Measurements from ENCODE around the gene FGF14. TPM values are rescaled to one million over a fixed set of nuclear protein-coding genes. Genes with fewer than 3 reads are reported as not detected.

Gene FGF14
- total RNA-seq, 2 experiments from 2014 or later: not detected

DNA sequence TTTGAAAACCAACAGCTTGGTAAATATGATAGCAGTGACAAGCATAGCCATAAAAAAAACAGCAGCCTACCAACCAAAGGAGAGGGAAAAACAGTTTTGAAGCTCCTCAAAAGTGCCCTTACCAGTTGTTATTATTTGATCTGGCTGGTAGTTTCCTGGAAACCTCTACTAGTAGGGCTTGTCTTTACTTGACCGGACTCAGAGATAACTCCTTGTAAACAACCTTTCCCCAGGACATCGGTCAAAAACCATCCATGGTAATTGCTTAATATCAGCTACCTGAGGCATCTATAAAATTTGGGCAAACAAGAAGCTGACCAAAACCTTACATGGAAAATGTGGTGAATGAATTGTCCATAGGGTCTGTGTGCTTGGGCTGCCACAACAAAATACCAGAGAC lies 210.9 kb downstream of the FGF14 start:
- ChIA-PET POLR2A (no interaction called here), CTCF (ENCODE audit: unreplicated experiment) (no interaction called here)
- intact Hi-C loops (cut with micrococcal nuclease; ENCODE audit: unreplicated experiment): no loop called here
- TF ChIP-seq, protein P1, sequence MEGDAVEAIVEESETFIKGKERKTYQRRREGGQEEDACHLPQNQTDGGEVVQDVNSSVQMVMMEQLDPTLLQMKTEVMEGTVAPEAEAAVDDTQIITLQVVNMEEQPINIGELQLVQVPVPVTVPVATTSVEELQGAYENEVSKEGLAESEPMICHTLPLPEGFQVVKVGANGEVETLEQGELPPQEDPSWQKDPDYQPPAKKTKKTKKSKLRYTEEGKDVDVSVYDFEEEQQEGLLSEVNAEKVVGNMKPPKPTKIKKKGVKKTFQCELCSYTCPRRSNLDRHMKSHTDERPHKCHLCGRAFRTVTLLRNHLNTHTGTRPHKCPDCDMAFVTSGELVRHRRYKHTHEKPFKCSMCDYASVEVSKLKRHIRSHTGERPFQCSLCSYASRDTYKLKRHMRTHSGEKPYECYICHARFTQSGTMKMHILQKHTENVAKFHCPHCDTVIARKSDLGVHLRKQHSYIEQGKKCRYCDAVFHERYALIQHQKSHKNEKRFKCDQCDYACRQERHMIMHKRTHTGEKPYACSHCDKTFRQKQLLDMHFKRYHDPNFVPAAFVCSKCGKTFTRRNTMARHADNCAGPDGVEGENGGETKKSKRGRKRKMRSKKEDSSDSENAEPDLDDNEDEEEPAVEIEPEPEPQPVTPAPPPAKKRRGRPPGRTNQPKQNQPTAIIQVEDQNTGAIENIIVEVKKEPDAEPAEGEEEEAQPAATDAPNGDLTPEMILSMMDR (conservative IDR thresholded peaks at IDR 0.05; ENCODE audit: low read length): no peak
- no peak for TF ChIP-seq EZH2phosphoT487 (IDR thresholded peaks at IDR 0.05; ENCODE audit: borderline replicate concordance, low read depth, low read length)
- Histone ChIP-seq H3K27ac (ENCODE audit: low read depth, low read length, poor library complexity, severe bottlenecking) (no peak overlapping the region), H2AFZ (ENCODE audit: low read length) (no peak overlapping the region), H3K9me3 (ENCODE audit: low read length) (no peaks in the 10 kb centered on the region), H3K4me2 (ENCODE audit: low read length) (no peak overlapping the region), H3K79me2 (ENCODE audit: insufficient read depth, low read depth, low read length) (no peaks in the 10 kb centered on the region), H3K9me2 (ENCODE audit: insufficient read depth, low read length) (no peaks in the 10 kb centered on the region), H3K36me3 (ENCODE audit: insufficient read depth, low read length) (no peaks in the 10 kb centered on the region), H3K4me3 (ENCODE audit: low read depth, low read length, poor library complexity, severe bottlenecking) (no peak overlapping the region), H3K4me1 (ENCODE audit: insufficient read depth, low read length, poor library complexity, severe bottlenecking) (no peaks in the 10 kb centered on the region), H4K20me1 (ENCODE audit: insufficient read depth, low read length) (no peaks in the 10 kb centered on the region)
- DNase-seq (ENCODE audit: low spot score): no peak
- no TSS peak for BruUV-seq (replicated peaks)

DNA sequence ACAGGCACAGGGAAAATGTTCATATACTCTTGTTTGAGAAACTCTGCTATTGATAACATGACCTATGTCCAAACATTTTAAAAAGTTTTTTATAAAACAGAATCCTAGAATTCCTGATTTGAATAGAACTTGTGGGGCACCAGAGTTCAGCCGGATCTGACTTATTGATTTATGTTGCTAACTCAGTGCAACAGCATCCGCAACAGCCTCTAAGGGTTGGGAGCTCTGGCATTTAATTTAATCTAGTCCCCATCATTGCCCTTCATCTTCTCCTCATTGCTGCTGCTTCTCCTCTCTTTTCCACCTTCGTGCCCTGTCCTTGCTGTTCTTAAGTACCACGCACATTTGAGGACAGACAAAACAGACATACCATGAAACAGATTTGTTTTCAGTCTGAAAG lies 214.5 kb downstream of the FGF14 start:
- Histone ChIP-seq H3K9me2 (ENCODE audit: insufficient read depth, low read length) (no peaks in the 10 kb centered on the region), H2AFZ (ENCODE audit: low read length) (no peak overlapping the region), H3K79me2 (ENCODE audit: insufficient read depth, low read depth, low read length) (no peaks in the 10 kb centered on the region), H3K4me2 (ENCODE audit: low read length) (no peak overlapping the region), H3K36me3 (ENCODE audit: insufficient read depth, low read length) (no peaks in the 10 kb centered on the region), H3K4me3 (ENCODE audit: low read depth, low read length, poor library complexity, severe bottlenecking) (no peak overlapping the region), H3K27ac (ENCODE audit: low read depth, low read length, poor library complexity, severe bottlenecking) (no peak overlapping the region), H3K9me3 (ENCODE audit: low read length) (no peaks in the 10 kb centered on the region), H3K4me1 (ENCODE audit: insufficient read depth, low read length, poor library complexity, severe bottlenecking) (no peaks in the 10 kb centered on the region), H4K20me1 (ENCODE audit: insufficient read depth, low read length) (no peaks in the 10 kb centered on the region)
- intact Hi-C loops (cut with micrococcal nuclease; ENCODE audit: unreplicated experiment): no loop called here
- ChIA-PET CTCF (ENCODE audit: unreplicated experiment) (no interaction called here), POLR2A (no interaction called here)
- no TSS peak for BruUV-seq (replicated peaks)
- DNase-seq (ENCODE audit: low spot score): no peak
- no peak for TF ChIP-seq EZH2phosphoT487 (IDR thresholded peaks at IDR 0.05; ENCODE audit: borderline replicate concordance, low read depth, low read length)
- TF ChIP-seq, protein P1 (conservative IDR thresholded peaks at IDR 0.05; ENCODE audit: low read length): no peak

DNA sequence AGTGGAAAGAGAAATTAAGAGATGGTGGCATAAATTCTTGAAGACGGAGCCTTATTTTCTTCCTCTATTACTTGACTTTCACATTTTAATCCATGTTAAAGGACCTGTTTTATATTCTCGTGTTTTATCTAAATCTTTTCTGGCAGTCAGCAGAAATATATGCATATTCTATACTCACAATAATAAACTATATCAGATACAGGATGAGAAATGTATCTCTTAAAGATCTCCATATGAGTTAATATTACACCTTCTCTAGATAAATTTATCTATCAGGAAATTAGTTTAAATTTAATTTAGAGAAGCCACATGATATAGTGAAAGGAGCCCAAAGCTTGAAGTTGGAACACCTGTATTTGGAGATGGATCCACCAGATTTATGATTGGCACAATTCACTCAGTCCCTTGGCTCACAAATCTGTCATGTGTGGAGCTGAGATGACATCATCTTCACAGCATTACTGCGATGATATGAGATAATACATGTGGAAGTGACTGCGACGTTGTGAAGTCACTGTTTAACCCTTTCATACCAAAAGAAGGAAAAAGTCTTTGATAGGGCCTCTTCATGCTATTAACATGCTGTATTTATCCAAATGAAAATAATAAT lies 216.4 kb downstream of the FGF14 start:
- BruUV-seq (replicated peaks): no TSS peak
- no peaks in the 10 kb centered on the region for H3K4me1 ChIP-seq (ENCODE audit: insufficient read depth, low read length, poor library complexity, severe bottlenecking)
- no peaks in the 10 kb centered on the region for H3K9me3 ChIP-seq (ENCODE audit: low read length)
- DNase-seq (ENCODE audit: low spot score): no peak
- no peak overlapping the region for H3K4me3 ChIP-seq (ENCODE audit: low read depth, low read length, poor library complexity, severe bottlenecking)
- no peaks in the 10 kb centered on the region for H4K20me1 ChIP-seq (ENCODE audit: insufficient read depth, low read length)
- H3K36me3 ChIP-seq (ENCODE audit: insufficient read depth, low read length): no peaks in the 10 kb centered on the region
- ChIA-PET POLR2A (no interaction called here), CTCF (ENCODE audit: unreplicated experiment) (no interaction called here)
- intact Hi-C loops (cut with micrococcal nuclease; ENCODE audit: unreplicated experiment): no loop called here
- no peaks in the 10 kb centered on the region for H3K9me2 ChIP-seq (ENCODE audit: insufficient read depth, low read length)
- TF ChIP-seq, protein P1 (conservative IDR thresholded peaks at IDR 0.05; ENCODE audit: low read length): no peak
- TF ChIP-seq EZH2phosphoT487 (IDR thresholded peaks at IDR 0.05; ENCODE audit: borderline replicate concordance, low read depth, low read length): no peak
- no peaks in the 10 kb centered on the region for H3K79me2 ChIP-seq (ENCODE audit: insufficient read depth, low read depth, low read length)
- H3K4me2 ChIP-seq (ENCODE audit: low read length): no peak overlapping the region
- H2AFZ ChIP-seq (ENCODE audit: low read length): no peak overlapping the region
- no peak overlapping the region for H3K27ac ChIP-seq (ENCODE audit: low read depth, low read length, poor library complexity, severe bottlenecking)
